H1 (cell line): ENCODE measurements around the gene CDK9. TPM values are rescaled to one million over a fixed set of nuclear protein-coding genes. Genes with fewer than 3 reads are reported as not detected.

Experiments
- CTCF ChIA-PET: fragments of 300-600 bp; sonication (Branson Sonifier 250); formaldehyde crosslinking; loops from one replicate; lab custom pipeline; 2021; ENCODE audit not compliant: partially characterized antibody; lab: Charles Lee
- POLR2A ChIA-PET: fragments of 300-600 bp; sonication (Branson Sonifier 250); formaldehyde crosslinking; loops from one replicate; lab custom pipeline; 2021; ENCODE audit warnings: inconsistent platforms; ENCODE audit not compliant: partially characterized antibody; lab: Charles Lee
- DNase-seq, 2 experiments: peaks; one replicate each; pipeline versions ENCODE4 v3.0.0 to v3.0.0-alpha.2; 2010 to 2022; ENCODE audit warnings: low spot score in 2 of 2, low read depth in 1 of 2, mixed read lengths in 1 of 2
- FAIRE-seq: peaks from 2 replicates; lab custom pipeline; 2011; peaks lifted over from hg19 to GRCh38; lab: Jason Lieb, UNC
- H2AFZ ChIP-seq: 2 replicates; pipeline ENCODE4 v1.8.1; 2012; ENCODE audit warnings: low read length, inconsistent platforms
- H2AK5ac ChIP-seq: 2 replicates; pipeline ENCODE4 v1.6.1; 2013; ENCODE audit warnings: low read depth, low read length
- H2BK120ac ChIP-seq: replicated peaks from 2 replicates; pipeline ENCODE3; 2013; ENCODE audit warnings: low read depth, low read length, inconsistent platforms
- H2BK12ac ChIP-seq: 2 replicates; pipeline ENCODE4 v1.6.1; 2013; ENCODE audit warnings: low read depth, low read length
- H2BK15ac ChIP-seq: 2 replicates; pipeline ENCODE4 v1.6.1; 2013; ENCODE audit warnings: low read length
- H2BK20ac ChIP-seq: 2 replicates; pipeline ENCODE4 v1.6.1; 2013; ENCODE audit warnings: low read length
- H2BK5ac ChIP-seq: 2 replicates; pipeline ENCODE4 v1.6.1; 2013; ENCODE audit warnings: low read depth, low read length
- H3K14ac ChIP-seq: 2 replicates; pipeline ENCODE4 v1.6.1; 2013; ENCODE audit warnings: inconsistent platforms; ENCODE audit not compliant: insufficient read length
- H3K18ac ChIP-seq: 2 replicates; pipeline ENCODE4 v1.6.1; 2013; ENCODE audit warnings: low read length; ENCODE audit errors: extremely low read depth
- H3K23ac ChIP-seq: 2 replicates; pipeline ENCODE4 v1.6.1; 2013; ENCODE audit warnings: inconsistent platforms; ENCODE audit not compliant: insufficient read length
- H3K23me2 ChIP-seq: 2 replicates; pipeline ENCODE4 v1.6.1; 2013; ENCODE audit warnings: low read depth, low read length
- H3K27ac ChIP-seq: 2 replicates; pipeline ENCODE4 v1.6.1; 2011; ENCODE audit warnings: low read depth, low read length, inconsistent platforms
- H3K27me3 ChIP-seq, 4 experiments: replicated peaks in 1 of 4; 1 replicate in 1 of 4; 2 replicates in 3 of 4; pipeline versions ENCODE4 v1.6.1 to v1.8.1; 2011 to 2013; ENCODE audit warnings: low read length in 3 of 4, mild to moderate bottlenecking in 3 of 4, inconsistent platforms in 2 of 4, mixed read lengths in 2 of 4, moderate library complexity in 1 of 4; ENCODE audit not compliant: control insufficient read depth in 3 of 4, insufficient read depth in 3 of 4; ENCODE audit errors: extremely low read depth in 1 of 4
- H3K36me3 ChIP-seq, 4 experiments: 2 replicates each; pipeline versions ENCODE4 v1.6.1 to v1.8.1; 2011 to 2013; ENCODE audit warnings: mild to moderate bottlenecking in 4 of 4, low read length in 3 of 4, moderate library complexity in 2 of 4, control low read depth in 1 of 4, inconsistent platforms in 1 of 4; ENCODE audit not compliant: insufficient read depth in 4 of 4, control insufficient read depth in 2 of 4
- H3K4ac ChIP-seq: replicated peaks from 2 replicates; pipeline ENCODE3; 2013; ENCODE audit warnings: low read length, low read depth, mixed read lengths, inconsistent platforms; ENCODE audit not compliant: insufficient read length
- H3K4me1 ChIP-seq, 4 experiments: replicated peaks in 1 of 4; 1 replicate in 1 of 4; 2 replicates in 3 of 4; pipeline versions ENCODE4 v1.6.1 to v1.8.1; 2011 to 2013; ENCODE audit warnings: low read length in 3 of 4, inconsistent platforms in 2 of 4, mixed read lengths in 1 of 4; ENCODE audit not compliant: insufficient read depth in 4 of 4, control insufficient read depth in 3 of 4
- H3K4me2 ChIP-seq, 2 experiments: 2 replicates each; pipeline versions ENCODE4 v1.6.1 to v1.8.1; 2011 to 2013; ENCODE audit warnings: low read depth in 2 of 2, low read length in 2 of 2, control low read depth in 1 of 2, inconsistent platforms in 1 of 2, mild to moderate bottlenecking in 1 of 2; ENCODE audit not compliant: insufficient read depth in 1 of 2
- H3K4me3 ChIP-seq, 4 experiments: fragments of 200-600, 300-600 bp in 1 of 4; sonication (generic), shearing (Covaris generic), sonication (Bioruptor Twin) in 1 of 4; 2 replicates each; pipeline versions ENCODE4 v1.5.1 to v1.8.1; 2011 to 2016; ENCODE audit warnings: low read length in 4 of 4, low read depth in 3 of 4, control low read depth in 2 of 4, inconsistent platforms in 2 of 4, mild to moderate bottlenecking in 2 of 4, mixed read lengths in 1 of 4, moderate library complexity in 1 of 4; ENCODE audit not compliant: insufficient read depth in 2 of 4; ENCODE audit errors: extremely low read depth in 1 of 4
- H3K56ac ChIP-seq: replicated peaks from 2 replicates; pipeline ENCODE3; 2013; ENCODE audit warnings: low read depth, mild to moderate bottlenecking, mixed read lengths, low read length, inconsistent platforms; ENCODE audit not compliant: insufficient read length
- H3K79me1 ChIP-seq: 2 replicates; pipeline ENCODE4 v1.6.1; 2013; ENCODE audit warnings: low read depth, low read length, control low read depth
- H3K79me2 ChIP-seq, 2 experiments: 2 replicates each; pipeline versions ENCODE4 v1.6.1 to v1.8.1; 2012 to 2013; ENCODE audit warnings: low read length in 2 of 2, mild to moderate bottlenecking in 2 of 2, inconsistent platforms in 1 of 2; ENCODE audit not compliant: insufficient read depth in 2 of 2, control insufficient read depth in 1 of 2
- H3K9ac ChIP-seq, 4 experiments: replicated peaks in 1 of 4; 1 replicate in 1 of 4; 2 replicates in 3 of 4; pipeline versions ENCODE4 v1.6.1 to v1.8.1; 2011 to 2013; ENCODE audit warnings: low read depth in 3 of 4, low read length in 3 of 4, control low read depth in 2 of 4, mild to moderate bottlenecking in 2 of 4, moderate library complexity in 2 of 4, inconsistent platforms in 1 of 4; ENCODE audit errors: extremely low read depth in 1 of 4
- H3K9me3 ChIP-seq, 2 experiments: 2 replicates each; pipeline versions ENCODE4 v1.6.1 to v1.8.1; 2012 to 2013; ENCODE audit warnings: mild to moderate bottlenecking in 2 of 2, moderate library complexity in 2 of 2, control low read depth in 1 of 2, inconsistent platforms in 1 of 2, low read depth in 1 of 2, low read length in 1 of 2, mixed read lengths in 1 of 2; ENCODE audit not compliant: insufficient read depth in 2 of 2
- H4K20me1 ChIP-seq, 2 experiments: replicated peaks in 1 of 2; 2 replicates each; pipeline versions ENCODE3 to v1.8.1; 2011 to 2013; ENCODE audit warnings: inconsistent platforms in 2 of 2, low read length in 2 of 2, mild to moderate bottlenecking in 1 of 2; ENCODE audit not compliant: insufficient read depth in 2 of 2, control insufficient read depth in 1 of 2
- H4K5ac ChIP-seq: 2 replicates; pipeline ENCODE4 v1.6.1; 2013; ENCODE audit warnings: low read length, low read depth, mixed read lengths, inconsistent platforms; ENCODE audit not compliant: insufficient read length
- H4K8ac ChIP-seq: 2 replicates; pipeline ENCODE4 v1.8.0; 2013; ENCODE audit warnings: mild to moderate bottlenecking, moderate library complexity, low read length, inconsistent platforms; ENCODE audit not compliant: insufficient read depth; ENCODE audit errors: extremely low read depth
- H4K91ac ChIP-seq: replicated peaks from 2 replicates; pipeline ENCODE3; 2013; ENCODE audit warnings: low read length, mixed read lengths, inconsistent platforms; ENCODE audit not compliant: insufficient read length
- CBX5 ChIP-seq: fragments of 300-800, 300-1000 bp; sonication (generic); IDR thresholded peaks from 2 replicates; pipeline ENCODE4 v1.7.1; 2016; ENCODE audit warnings: antibody characterized with exemption, low read length, low read depth
- CEBPB ChIP-seq: IDR thresholded peaks from 2 replicates; pipeline ENCODE4 v1.6.1; 2012; ENCODE audit warnings: low read depth, low read length
- CTBP2 ChIP-seq: IDR thresholded peaks from 2 replicates; pipeline ENCODE4 v1.7.0; 2011; ENCODE audit warnings: borderline replicate concordance, mild to moderate bottlenecking, moderate library complexity, mixed read lengths, low read length; ENCODE audit not compliant: insufficient read depth, insufficient read length
- EP300 ChIP-seq, 2 experiments: IDR thresholded peaks; 1 replicate in 1 of 2; 2 replicates in 1 of 2; pipeline ENCODE4 v1.6.1; 2011 to 2012; ENCODE audit warnings: low read depth in 2 of 2, low read length in 2 of 2, mild to moderate bottlenecking in 2 of 2, borderline replicate concordance in 1 of 2, inconsistent platforms in 1 of 2, moderate library complexity in 1 of 2
- EZH2 ChIP-seq: fragments of 200-600 bp; sonication (generic); IDR thresholded peaks from 2 replicates; pipeline ENCODE4 v1.7.1; 2012; ENCODE audit warnings: low read depth, mild to moderate bottlenecking, moderate library complexity, low read length, inconsistent platforms; ENCODE audit not compliant: severe bottlenecking
- GTF2F1 ChIP-seq: IDR thresholded peaks from 2 replicates; pipeline ENCODE4 v1.6.1; 2012; ENCODE audit warnings: low read depth, low read length, improper control_type of control experiment, borderline replicate concordance
- NANOG ChIP-seq: IDR thresholded peaks from 2 replicates; pipeline ENCODE4 v1.6.1; 2011; ENCODE audit warnings: low read length, low read depth, mild to moderate bottlenecking, inconsistent platforms; ENCODE audit not compliant: insufficient read depth, poor library complexity, severe bottlenecking
- POLR2A ChIP-seq, 2 experiments: IDR thresholded peaks; 1 replicate in 1 of 2; 2 replicates in 1 of 2; pipeline ENCODE4 v1.6.1; 2011; ENCODE audit warnings: low read depth in 2 of 2, low read length in 2 of 2, mild to moderate bottlenecking in 2 of 2; ENCODE audit errors: control extremely low read depth in 1 of 2
- SIRT6 ChIP-seq: IDR thresholded peaks from one replicate; pipeline ENCODE4 v1.7.1; 2012; ENCODE audit warnings: low read length, inconsistent platforms
- SIX5 ChIP-seq: IDR thresholded peaks from 2 replicates; pipeline ENCODE4 v1.6.1; 2011; ENCODE audit warnings: mild to moderate bottlenecking, low read depth, low read length
- SP2 ChIP-seq: IDR thresholded peaks from 2 replicates; pipeline ENCODE4 v1.6.1; 2012; ENCODE audit warnings: mild to moderate bottlenecking, low read length, inconsistent platforms
- TCF12 ChIP-seq: IDR thresholded peaks from 2 replicates; pipeline ENCODE4 v1.6.1; 2011; ENCODE audit warnings: low read depth, mild to moderate bottlenecking, low read length
- WGBS, 2 experiments: shearing (Covaris generic) in 1 of 2; methylation state at CpG; one replicate each; pipeline versions ENCODE4 v1.1.6 to v1.1.7; 2013 to 2015; ENCODE audit warnings: low lambda C conversion rate in 2 of 2, mixed read lengths in 2 of 2, inconsistent platforms in 1 of 2, low coverage in 1 of 2, missing lambda C conversion rate in 1 of 2; ENCODE audit not compliant: insufficient replicate concordance in 2 of 2, insufficient coverage in 1 of 2, insufficient read length in 1 of 2; ENCODE audit errors: extremely low coverage in 1 of 2, missing lambda C conversion rate in 1 of 2; 5-methylcytosine and 5-hydroxymethylcytosine counted together
- polyA plus RNA-seq, 7 experiments: library from polyadenylated mRNA; depleted of rRNA in 3 of 7; stranded (reverse) in 5 of 7; unstranded in 2 of 7; fragments of >200 nt in 5 of 7; fragments of 200-250 nt in 2 of 7; gene quantifications; 1 replicate in 5 of 7; 2 replicates in 1 of 7; 4 replicates in 1 of 7; pipeline versions ENCODE4 v1.2.1 to v1.2.3, GENCODE V29; 2011 to 2013; ENCODE audit warnings: missing spikeins in 2 of 7, mixed read lengths in 2 of 7
- total RNA-seq: library from RNA; stranded (reverse); fragmentation: NEBNext Ultra II Directional; extraction: Animal tissue kit (Norgen Biotek cat#: 25700); gene quantifications from 2 replicates; pipeline ENCODE4 v1.2.1, GENCODE V29; 2021
- TF ChIP-seq, protein P1 (sequence below): IDR thresholded peaks from 2 replicates; pipeline ENCODE4 v1.6.1; 2011; ENCODE audit warnings: low read depth, mild to moderate bottlenecking, low read length; ENCODE audit not compliant: insufficient read depth

CDK9 gene
- total and polyA plus RNA-seq, 2 of the 8 experiments (the other 6 are each of a cell fraction or from before 2014, with no cell fraction given): 69.1 to 87.5 TPM

DNA sequence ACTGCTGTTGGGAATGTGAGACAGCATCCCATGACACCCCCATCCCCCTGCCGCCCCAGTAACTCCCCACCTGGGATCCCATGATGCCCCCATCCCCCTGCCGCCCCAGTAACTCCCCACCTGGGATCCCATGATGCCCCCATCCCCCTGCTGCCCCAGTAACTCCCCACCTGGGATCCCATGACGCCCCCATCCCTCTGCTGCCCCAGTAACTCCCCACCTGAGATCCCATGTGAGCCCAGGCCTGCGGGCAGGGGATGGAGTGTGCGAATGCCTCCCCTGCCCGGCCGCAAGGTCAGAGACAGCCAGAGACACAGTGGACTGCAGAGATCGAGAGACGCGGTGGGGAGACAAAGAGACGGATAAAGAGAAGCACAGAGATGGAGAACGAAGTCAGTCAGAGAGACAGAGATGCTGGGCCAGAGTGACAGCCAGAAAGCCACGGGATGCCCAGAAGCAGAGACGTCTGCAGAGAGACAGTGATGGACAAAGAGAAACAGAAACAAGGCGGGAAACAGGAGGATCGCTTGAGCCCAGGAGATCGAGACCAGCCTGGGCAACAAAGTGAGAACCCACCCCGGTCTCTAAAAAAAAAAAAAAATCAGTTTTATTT, 8.4 kb upstream of the CDK9 start:
- H3K23ac ChIP-seq: no peak overlapping the region
- H3K27ac ChIP-seq: no peak overlapping the region
- H3K79me2 ChIP-seq: no peaks in the 10 kb centered on the region
- H2AFZ ChIP-seq: no peak overlapping the region
- no peak overlapping the region for H2BK20ac ChIP-seq
- H3K4ac ChIP-seq: no peak overlapping the region
- no peak overlapping the region for H4K8ac ChIP-seq
- 0 out of 2 replicates have a peak overlapping the region, but pooled peaks have one; percentile 14 for H2BK12ac ChIP-seq
- H3K14ac ChIP-seq: no peak overlapping the region
- H4K91ac ChIP-seq: no peak overlapping the region
- H3K9me3 ChIP-seq: no peaks in the 10 kb centered on the region
- no peak overlapping the region for H4K5ac ChIP-seq
- H2AK5ac ChIP-seq: no peak overlapping the region
- ChIA-PET POLR2A (no interaction called here), CTCF (interaction anchor here (0.7 to 16.2 kb wide), 2 partner anchors 10 to 200 kb away, joined by 3 to 227 read pairs; no protein-coding TSS in a partner anchor)
- no peak overlapping the region for H3K4me3 ChIP-seq
- no peak overlapping the region for H2BK120ac ChIP-seq
- peaks cover 0 to 20% (median 14%) of the 10 kb centered on the region in 4 experiments; a peak in 6 of 7 replicates for H3K4me1 ChIP-seq
- DNase-seq (no peak), FAIRE-seq (no peak)
- no peak overlapping the region for H2BK15ac ChIP-seq
- H3K56ac ChIP-seq: no peak overlapping the region
- H4K20me1 ChIP-seq: no peaks in the 10 kb centered on the region
- no peak overlapping the region for H3K4me2 ChIP-seq
- H3K36me3 ChIP-seq: no peaks in the 10 kb centered on the region
- no peak for TF ChIP-seq SIRT6
- no peak for TF ChIP-seq SIX5
- no peak for TF ChIP-seq GTF2F1
- no peak for TF ChIP-seq TCF12
- no peak for TF ChIP-seq NANOG
- TF ChIP-seq CBX5: no peak
- TF ChIP-seq, protein P1, sequence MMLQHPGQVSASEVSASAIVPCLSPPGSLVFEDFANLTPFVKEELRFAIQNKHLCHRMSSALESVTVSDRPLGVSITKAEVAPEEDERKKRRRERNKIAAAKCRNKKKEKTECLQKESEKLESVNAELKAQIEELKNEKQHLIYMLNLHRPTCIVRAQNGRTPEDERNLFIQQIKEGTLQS: no peak
- TF ChIP-seq EP300 (IDR thresholded peaks at IDR 0.05; ENCODE audit: borderline replicate concordance in 1 of 2, low read depth in 2 of 2, low read length in 2 of 2): no peak
- no peak for TF ChIP-seq EZH2
- no peak for TF ChIP-seq CEBPB
- no peak for TF ChIP-seq SP2
- TF ChIP-seq CTBP2: no peak
- TF ChIP-seq POLR2A (IDR thresholded peaks at IDR 0.05; ENCODE audit: control extremely low read depth in 1 of 2, low read depth in 2 of 2, low read length in 2 of 2): no peak
- no peak overlapping the region for H2BK5ac ChIP-seq
- H3K18ac ChIP-seq: no peak overlapping the region
- H3K9ac ChIP-seq: no peak overlapping the region
- no peaks in the 10 kb centered on the region for H3K79me1 ChIP-seq
- no peaks in the 10 kb centered on the region for H3K23me2 ChIP-seq
- WGBS, 2 experiments: 95% methylated on average over 11 of the region's 18 CpGs; no CpG with 5 or more reads in 1 of the 2 experiments
- no peaks in the 10 kb centered on the region for H3K27me3 ChIP-seq
